ENCODE measurements around the gene ZBTB21.
"Not testable (repeated sequence)": the region's sequence is repeated elsewhere in the genome, so short reads cannot be mapped to it uniquely, and the experiment has no call there.

The ZBTB21 gene

DNA sequence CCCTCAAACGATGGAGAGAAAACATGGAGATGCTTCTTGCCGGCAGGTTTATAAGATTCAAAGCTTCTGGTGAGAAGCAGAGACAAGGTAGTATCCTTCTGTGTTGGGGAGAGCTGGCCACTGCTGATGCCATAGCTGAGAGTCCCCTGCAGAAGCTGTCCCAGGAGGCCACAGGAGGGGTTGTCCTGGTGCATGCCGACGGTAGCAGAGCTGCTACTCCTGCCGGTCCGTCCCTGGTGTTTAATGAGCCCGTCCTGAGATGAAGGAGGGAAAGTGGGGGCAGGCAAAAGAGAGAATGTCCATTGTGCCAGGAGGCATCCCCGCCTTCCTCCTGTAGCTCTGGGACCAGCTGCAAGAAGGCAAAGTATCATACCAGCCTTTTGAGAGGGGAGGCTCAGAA, 46.0 kb downstream of the ZBTB21 start:
- no peak overlapping the region for H3K4me3 ChIP-seq (ENCODE audit: low read depth in 1 of 2, low read length in 2 of 2)
- no peak overlapping the region for H3K27ac ChIP-seq (ENCODE audit: low read depth, low read length)
- H3K36me3 ChIP-seq (ENCODE audit: control insufficient read depth in 1 of 2, insufficient read depth in 2 of 2, low read length in 2 of 2): no peaks in the 10 kb centered on the region
- no peaks in the 10 kb centered on the region for H3K9me3 ChIP-seq (ENCODE audit: control insufficient read depth in 1 of 2, low read length in 2 of 2)
- H3K27me3 ChIP-seq (ENCODE audit: control insufficient read depth in 1 of 2, insufficient read depth in 2 of 2, low read length in 2 of 2): peaks cover 0 to 7% of the 10 kb centered on the region in 2 donors
- H3K9ac ChIP-seq (ENCODE audit: low read depth in 1 of 2, low read length in 2 of 2): no peak overlapping the region
- no peaks in the 10 kb centered on the region for H3K4me1 ChIP-seq (ENCODE audit: control insufficient read depth in 1 of 2, insufficient read depth in 2 of 2, low read length in 2 of 2)

- no peaks in the 10 kb centered on the region for H3K36me3 ChIP-seq (ENCODE audit: control insufficient read depth in 1 of 2, insufficient read depth in 2 of 2, low read length in 2 of 2)
- H3K9ac ChIP-seq (ENCODE audit: low read depth in 1 of 2, low read length in 2 of 2): no peak overlapping the region
- peaks cover 5 to 6% of the 10 kb centered on the region in 2 donors for H3K4me1 ChIP-seq (ENCODE audit: control insufficient read depth in 1 of 2, insufficient read depth in 2 of 2, low read length in 2 of 2)
- H3K4me3 ChIP-seq (ENCODE audit: low read depth in 1 of 2, low read length in 2 of 2): no peak overlapping the region
- H3K27ac ChIP-seq (ENCODE audit: low read depth, low read length): no peak overlapping the region
- H3K9me3 ChIP-seq (ENCODE audit: control insufficient read depth in 1 of 2, low read length in 2 of 2): no peaks in the 10 kb centered on the region
- H3K27me3 ChIP-seq (ENCODE audit: control insufficient read depth in 1 of 2, insufficient read depth in 2 of 2, low read length in 2 of 2): peaks cover 0 to 7% of the 10 kb centered on the region in 2 donors
Measured at GRCh38 chr21:41962425-41962966, 47.7 kb downstream of the ZBTB21 start.

DNA sequence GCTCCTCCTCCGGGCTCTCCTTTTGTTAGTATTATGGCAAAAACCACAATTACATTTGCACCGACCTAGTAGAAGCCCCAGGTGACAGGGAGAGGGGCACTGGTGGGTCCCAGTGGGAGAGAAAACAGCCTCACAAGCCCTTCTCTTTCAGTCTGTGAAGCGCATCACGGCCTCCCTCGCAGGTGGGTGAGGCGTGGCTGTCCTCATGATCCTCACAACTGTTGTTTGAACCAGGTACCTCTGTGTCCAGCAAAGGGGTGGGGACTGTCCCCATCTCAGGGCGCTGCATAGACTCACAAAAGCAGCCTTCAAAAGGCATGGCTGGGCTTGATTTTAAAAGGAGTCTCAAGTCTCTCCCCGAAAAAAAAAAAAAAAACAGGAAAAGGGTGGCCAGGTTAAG, 48.4 kb downstream of the ZBTB21 start:
- no peaks in the 10 kb centered on the region for H3K9me3 ChIP-seq (ENCODE audit: control insufficient read depth in 1 of 2, low read length in 2 of 2)
- H3K27ac ChIP-seq (ENCODE audit: low read depth, low read length): no peak overlapping the region
- no peak overlapping the region for H3K4me3 ChIP-seq (ENCODE audit: low read depth in 1 of 2, low read length in 2 of 2)
- H3K27me3 ChIP-seq (ENCODE audit: control insufficient read depth in 1 of 2, insufficient read depth in 2 of 2, low read length in 2 of 2): peaks cover 0 to 7% of the 10 kb centered on the region in 2 donors
- H3K4me1 ChIP-seq (ENCODE audit: control insufficient read depth in 1 of 2, insufficient read depth in 2 of 2, low read length in 2 of 2): peaks cover 10 to 11% of the 10 kb centered on the region in 2 donors
- H3K36me3 ChIP-seq (ENCODE audit: control insufficient read depth in 1 of 2, insufficient read depth in 2 of 2, low read length in 2 of 2): no peaks in the 10 kb centered on the region
- H3K9ac ChIP-seq (ENCODE audit: low read depth in 1 of 2, low read length in 2 of 2): no peak overlapping the region

GRCh38 chr21:41961282-41961701, 48.9 kb downstream of the ZBTB21 start:
- no peak overlapping the region for H3K27ac ChIP-seq (ENCODE audit: low read depth, low read length)
- no peak overlapping the region for H3K9ac ChIP-seq (ENCODE audit: low read depth in 1 of 2, low read length in 2 of 2)
- no peaks in the 10 kb centered on the region for H3K36me3 ChIP-seq (ENCODE audit: control insufficient read depth in 1 of 2, insufficient read depth in 2 of 2, low read length in 2 of 2)
- no peak overlapping the region for H3K4me3 ChIP-seq (ENCODE audit: low read depth in 1 of 2, low read length in 2 of 2)
- H3K4me1 ChIP-seq (ENCODE audit: control insufficient read depth in 1 of 2, insufficient read depth in 2 of 2, low read length in 2 of 2): peaks cover 10 to 11% of the 10 kb centered on the region in 2 donors
- H3K27me3 ChIP-seq (ENCODE audit: control insufficient read depth in 1 of 2, insufficient read depth in 2 of 2, low read length in 2 of 2): peaks cover 0 to 7% of the 10 kb centered on the region in 2 donors
- H3K9me3 ChIP-seq (ENCODE audit: control insufficient read depth in 1 of 2, low read length in 2 of 2): no peaks in the 10 kb centered on the region

GRCh38 chr21:41960386-41960785, 49.8 kb downstream of the ZBTB21 start:
- Histone ChIP-seq H3K4me1 (ENCODE audit: control insufficient read depth in 1 of 2, insufficient read depth in 2 of 2, low read length in 2 of 2) (peaks cover 10 to 11% of the 10 kb centered on the region in 2 donors), H3K27me3 (ENCODE audit: control insufficient read depth in 1 of 2, insufficient read depth in 2 of 2, low read length in 2 of 2) (peaks cover 0 to 7% of the 10 kb centered on the region in 2 donors), H3K9me3 (ENCODE audit: control insufficient read depth in 1 of 2, low read length in 2 of 2) (no peaks in the 10 kb centered on the region), H3K27ac (ENCODE audit: low read depth, low read length) (no peak overlapping the region), H3K4me3 (ENCODE audit: low read depth in 1 of 2, low read length in 2 of 2) (no peak overlapping the region), H3K9ac (ENCODE audit: low read depth in 1 of 2, low read length in 2 of 2) (no peak overlapping the region), H3K36me3 (ENCODE audit: control insufficient read depth in 1 of 2, insufficient read depth in 2 of 2, low read length in 2 of 2) (no peaks in the 10 kb centered on the region)

GRCh38 chr21:41959697-41960096, 50.5 kb downstream of the ZBTB21 start:
- H3K9me3 ChIP-seq (ENCODE audit: control insufficient read depth in 1 of 2, low read length in 2 of 2); H3K4me3 ChIP-seq (ENCODE audit: low read depth in 1 of 2, low read length in 2 of 2); H3K36me3 ChIP-seq (ENCODE audit: control insufficient read depth in 1 of 2, insufficient read depth in 2 of 2, low read length in 2 of 2); H3K27me3 ChIP-seq (ENCODE audit: control insufficient read depth in 1 of 2, insufficient read depth in 2 of 2, low read length in 2 of 2); H3K27ac ChIP-seq (ENCODE audit: low read depth, low read length); H3K9ac ChIP-seq (ENCODE audit: low read depth in 1 of 2, low read length in 2 of 2): not testable (repeated sequence)
- peaks cover 10 to 11% of the 10 kb centered on the region in 2 donors for H3K4me1 ChIP-seq (ENCODE audit: control insufficient read depth in 1 of 2, insufficient read depth in 2 of 2, low read length in 2 of 2)

DNA sequence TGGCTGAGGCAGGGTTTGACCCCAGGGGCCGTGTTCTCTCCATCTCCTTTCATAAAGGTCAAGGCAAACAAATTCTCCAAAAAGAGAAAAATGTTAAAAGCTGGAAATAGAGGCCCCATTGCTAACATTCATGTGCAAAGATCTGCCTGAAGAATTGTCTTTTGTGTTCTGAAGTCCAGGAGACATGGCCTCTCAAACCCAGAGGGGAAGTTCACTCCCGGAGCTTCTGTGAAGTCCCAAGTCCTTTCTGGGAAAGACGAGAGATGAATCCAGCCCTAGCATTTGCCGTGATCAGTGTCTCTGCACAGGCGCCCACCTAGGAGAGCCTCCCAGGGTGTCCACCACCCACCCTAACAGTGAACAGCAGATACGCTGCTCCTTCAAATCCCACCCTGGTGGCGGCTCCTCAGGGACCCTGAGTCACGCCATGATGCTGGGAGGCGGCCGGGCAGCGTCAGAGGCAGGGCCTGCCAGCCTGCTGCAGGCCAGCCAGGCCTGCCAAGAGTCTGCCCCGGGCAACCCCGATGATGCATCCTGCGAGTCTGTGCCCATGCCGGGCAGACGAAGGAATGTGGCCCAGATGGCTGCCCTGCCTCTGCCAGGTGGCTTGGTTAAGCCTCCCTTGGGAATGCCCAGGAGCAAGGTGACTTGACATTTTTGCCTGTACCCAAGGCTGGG, 51.1 kb downstream of the ZBTB21 start:
- Histone ChIP-seq H3K9ac (ENCODE audit: low read depth in 1 of 2, low read length in 2 of 2) (no peak overlapping the region), H3K4me1 (ENCODE audit: control insufficient read depth in 1 of 2, insufficient read depth in 2 of 2, low read length in 2 of 2) (peaks cover 10 to 11% of the 10 kb centered on the region in 2 donors), H3K27me3 (ENCODE audit: control insufficient read depth in 1 of 2, insufficient read depth in 2 of 2, low read length in 2 of 2) (peaks cover 0 to 7% of the 10 kb centered on the region in 2 donors), H3K36me3 (ENCODE audit: control insufficient read depth in 1 of 2, insufficient read depth in 2 of 2, low read length in 2 of 2) (no peaks in the 10 kb centered on the region), H3K9me3 (ENCODE audit: control insufficient read depth in 1 of 2, low read length in 2 of 2) (no peaks in the 10 kb centered on the region), H3K27ac (ENCODE audit: low read depth, low read length) (no peak overlapping the region), H3K4me3 (ENCODE audit: low read depth in 1 of 2, low read length in 2 of 2) (no peak overlapping the region)

GRCh38 chr21:41957991-41958766, 52.0 kb downstream of the ZBTB21 start:
- Histone ChIP-seq H3K4me1 (ENCODE audit: control insufficient read depth in 1 of 2, insufficient read depth in 2 of 2, low read length in 2 of 2) (peaks cover 10 to 11% of the 10 kb centered on the region in 2 donors), H3K27ac (ENCODE audit: low read depth, low read length) (no peak overlapping the region), H3K36me3 (ENCODE audit: control insufficient read depth in 1 of 2, insufficient read depth in 2 of 2, low read length in 2 of 2) (no peaks in the 10 kb centered on the region), H3K9me3 (ENCODE audit: control insufficient read depth in 1 of 2, low read length in 2 of 2) (no peaks in the 10 kb centered on the region), H3K27me3 (ENCODE audit: control insufficient read depth in 1 of 2, insufficient read depth in 2 of 2, low read length in 2 of 2) (peaks cover 0 to 7% of the 10 kb centered on the region in 2 donors), H3K4me3 (ENCODE audit: low read depth in 1 of 2, low read length in 2 of 2) (no peak overlapping the region), H3K9ac (ENCODE audit: low read depth in 1 of 2, low read length in 2 of 2) (no peak overlapping the region)

DNA sequence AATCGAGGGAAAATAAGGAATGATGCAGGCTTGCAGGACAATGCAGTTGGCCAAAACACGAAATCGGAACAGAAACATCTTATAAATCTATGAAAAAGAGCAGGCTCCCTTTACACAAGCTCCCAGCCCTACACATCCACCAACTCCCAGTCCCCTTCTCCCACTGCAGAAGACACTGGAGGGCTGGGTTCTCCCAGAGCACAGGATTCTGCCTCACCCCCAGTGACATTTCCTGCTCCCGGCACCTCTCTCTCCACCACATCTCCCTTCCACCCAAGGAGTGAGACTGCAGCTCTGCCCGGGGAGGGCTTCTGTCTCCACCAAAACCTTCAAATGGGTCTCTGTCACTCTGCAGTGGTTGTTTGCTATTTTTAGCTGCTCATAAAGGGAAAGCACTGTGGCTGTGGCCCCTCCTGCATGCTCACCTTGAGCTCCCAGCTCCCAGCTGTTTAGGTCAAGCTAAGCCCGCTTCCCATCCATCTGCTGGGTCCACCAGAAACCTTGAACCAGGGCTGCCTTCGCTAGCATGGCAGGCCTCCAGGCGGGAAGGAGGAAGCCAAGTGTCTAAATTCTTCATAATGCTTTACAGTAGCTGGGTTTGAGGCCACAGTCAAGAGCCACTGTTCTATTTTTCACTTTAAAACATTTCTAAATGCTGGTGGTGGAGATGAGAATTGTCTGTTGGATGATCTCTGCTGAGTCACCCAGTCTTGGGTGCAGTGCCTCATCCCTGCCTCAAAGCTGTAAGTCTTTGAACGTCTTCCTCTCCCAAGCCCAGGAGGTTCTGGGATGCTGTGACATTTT, 53.0 kb downstream of the ZBTB21 start:
- Histone ChIP-seq H3K9ac (ENCODE audit: low read depth in 1 of 2, low read length in 2 of 2) (no peak overlapping the region), H3K4me1 (ENCODE audit: control insufficient read depth in 1 of 2, insufficient read depth in 2 of 2, low read length in 2 of 2) (peaks cover 14 to 20% of the 10 kb centered on the region in 2 donors), H3K4me3 (ENCODE audit: low read depth in 1 of 2, low read length in 2 of 2) (no peak overlapping the region)

More for the DNA sequence above, 53.0 kb downstream of the ZBTB21 start:
- no peaks in the 10 kb centered on the region for H3K36me3 ChIP-seq (ENCODE audit: control insufficient read depth in 1 of 2, insufficient read depth in 2 of 2, low read length in 2 of 2)
- no peaks in the 10 kb centered on the region for H3K9me3 ChIP-seq (ENCODE audit: control insufficient read depth in 1 of 2, low read length in 2 of 2)
- H3K27me3 ChIP-seq (ENCODE audit: control insufficient read depth in 1 of 2, insufficient read depth in 2 of 2, low read length in 2 of 2): peaks cover 0 to 7% of the 10 kb centered on the region in 2 donors
- H3K27ac ChIP-seq (ENCODE audit: low read depth, low read length): no peak overlapping the region

Measured in duodenal mucosa (tissue), 2 donors.